Endothelial cell of umbilical vein (primary cell): ENCODE results near the gene OLFM2. TPM values are rescaled to one million over a fixed set of nuclear protein-coding genes. Genes with fewer than 3 reads are reported as not detected.

Source experiments
- BruUV-seq: library from RNA; stranded (reverse); fragments of 400-500 nt; replicated peaks from 2 replicates; lab custom pipeline; 2021; lab: Mats Ljungman, UMichigan
- CTCF ChIA-PET: fragments of 300-600, 350-600 bp; sonication (Branson Sonifier 250); formaldehyde crosslinking; loops from one replicate; lab custom pipeline; 2021; ENCODE audit warnings: antibody characterized with exemption, inconsistent platforms; lab: Charles Lee
- POLR2A ChIA-PET: fragments of 300-600, 350-600 bp; sonication (Branson Sonifier 250); formaldehyde crosslinking; loops from one replicate; lab custom pipeline; 2021; ENCODE audit warnings: antibody characterized with exemption, inconsistent platforms; lab: Charles Lee
- DNase-seq: peaks from one replicate; pipeline ENCODE4 v3.0.0-alpha.2; 2011; ENCODE audit warnings: low read depth, low spot score
- FAIRE-seq: peaks from 2 replicates; lab custom pipeline; 2011; peaks lifted over from hg19 to GRCh38; lab: Jason Lieb, UNC
- H2AFZ ChIP-seq: 2 replicates; pipeline ENCODE4 v1.6.0; 2012; ENCODE audit warnings: low read depth, low read length, control low read depth, inconsistent platforms
- H3K27ac ChIP-seq: 2 replicates; pipeline ENCODE4 v1.5.1; 2011; ENCODE audit warnings: low read depth, mild to moderate bottlenecking, control low read depth, low read length, moderate library complexity; ENCODE audit not compliant: insufficient read depth
- H3K27me3 ChIP-seq, 2 experiments: 2 replicates each; pipeline versions ENCODE4 v1.6.0 to v1.6.1; 2011; ENCODE audit warnings: low read length in 2 of 2, mixed read lengths in 1 of 2; ENCODE audit not compliant: control insufficient read depth in 2 of 2, insufficient read depth in 2 of 2
- H3K36me3 ChIP-seq, 2 experiments: 2 replicates in 1 of 2; 3 replicates in 1 of 2; pipeline ENCODE4 v1.5.1; 2011; ENCODE audit warnings: low read length in 2 of 2, mild to moderate bottlenecking in 1 of 2, moderate library complexity in 1 of 2; ENCODE audit not compliant: control insufficient read depth in 2 of 2, insufficient read depth in 2 of 2; ENCODE audit errors: extremely low read depth in 1 of 2
- H3K4me1 ChIP-seq: 3 replicates; pipeline ENCODE4 v1.5.1; 2011; ENCODE audit warnings: mild to moderate bottlenecking, low read length; ENCODE audit not compliant: control insufficient read depth, insufficient read depth; ENCODE audit errors: extremely low read depth
- H3K4me2 ChIP-seq: 2 replicates; pipeline ENCODE4 v1.6.1; 2011; ENCODE audit warnings: low read length, control low read depth, mixed read lengths; ENCODE audit not compliant: insufficient read depth
- H3K4me3 ChIP-seq, 3 experiments: fragments of 200-600 bp in 1 of 3; sonication (generic), shearing (Covaris generic) in 1 of 3; replicated peaks in 1 of 3; 2 replicates each; pipeline ENCODE4 v1.5.1; 2011 to 2016; ENCODE audit warnings: control low read depth in 3 of 3, low read length in 3 of 3, mild to moderate bottlenecking in 2 of 3, inconsistent platforms in 1 of 3, low read depth in 1 of 3, moderate library complexity in 1 of 3; ENCODE audit not compliant: insufficient read depth in 1 of 3
- H3K79me2 ChIP-seq: 2 replicates; pipeline ENCODE4 v1.6.0; 2012; ENCODE audit warnings: low read length, inconsistent platforms; ENCODE audit not compliant: control insufficient read depth, insufficient read depth
- H3K9ac ChIP-seq: replicated peaks from 2 replicates; pipeline ENCODE3; 2011; ENCODE audit warnings: low read length, control low read depth; ENCODE audit not compliant: insufficient read depth; ENCODE audit errors: extremely low read depth
- H3K9me1 ChIP-seq: replicated peaks from 3 replicates; pipeline ENCODE4 v1.6.0; 2011; ENCODE audit warnings: mild to moderate bottlenecking, low read length; ENCODE audit not compliant: control insufficient read depth, insufficient read depth; ENCODE audit errors: extremely low read depth
- H3K9me3 ChIP-seq: replicated peaks from 2 replicates; pipeline ENCODE4 v1.5.1; 2012; ENCODE audit warnings: low read length, inconsistent platforms; ENCODE audit not compliant: control insufficient read depth, insufficient read depth
- H4K20me1 ChIP-seq: replicated peaks from 2 replicates; pipeline ENCODE3; 2011; ENCODE audit warnings: mild to moderate bottlenecking, low read length; ENCODE audit not compliant: control insufficient read depth, insufficient read depth; ENCODE audit errors: extremely low read depth
- CTCF ChIP-seq, 2 donors: IDR thresholded peaks; 1 replicate in 1 of 2; 2 replicates in 1 of 2; pipeline ENCODE4 v1.5.1; 2011; ENCODE audit warnings: low read length in 2 of 2, mild to moderate bottlenecking in 2 of 2, moderate library complexity in 2 of 2, control low read depth in 1 of 2, inconsistent platforms in 1 of 2, low read depth in 1 of 2; ENCODE audit not compliant: insufficient read depth in 1 of 2; ENCODE audit errors: extremely low read depth in 1 of 2
- EZH2 ChIP-seq: IDR thresholded peaks from 2 replicates; pipeline ENCODE4 v1.6.1; 2012; ENCODE audit warnings: borderline replicate concordance, low read depth, mild to moderate bottlenecking, moderate library complexity, low read length, inconsistent platforms; ENCODE audit not compliant: severe bottlenecking
- FOS ChIP-seq: IDR thresholded peaks from 2 replicates; pipeline ENCODE4 v1.6.1; 2011; ENCODE audit warnings: mild to moderate bottlenecking, low read length, moderate library complexity, borderline replicate concordance; ENCODE audit not compliant: insufficient read depth
- GATA2 ChIP-seq: IDR thresholded peaks from 2 replicates; pipeline ENCODE4 v1.7.0; 2011; ENCODE audit warnings: low read depth, mild to moderate bottlenecking, moderate library complexity, mixed read lengths, low read length; ENCODE audit not compliant: insufficient read length, insufficient read depth
- JUN ChIP-seq: IDR thresholded peaks from 2 replicates; pipeline ENCODE4 v1.6.1; 2011; ENCODE audit warnings: borderline replicate concordance, low read depth; ENCODE audit not compliant: insufficient read length, insufficient read depth
- MAX ChIP-seq: IDR thresholded peaks from 2 replicates; pipeline ENCODE4 v1.6.1; 2011; ENCODE audit not compliant: insufficient read depth, insufficient read length
- MYC ChIP-seq: IDR thresholded peaks from one replicate; pipeline ENCODE4 v1.6.1; 2011; ENCODE audit warnings: mild to moderate bottlenecking, low read depth, low read length
- POLR2A ChIP-seq: IDR thresholded peaks from 2 replicates; pipeline ENCODE4 v1.6.1; 2012; ENCODE audit warnings: low read depth, mild to moderate bottlenecking, control low read depth, low read length
- POLR2AphosphoS5 ChIP-seq: IDR thresholded peaks from 2 replicates; pipeline ENCODE4 v1.6.1; 2012; ENCODE audit warnings: low read depth, mild to moderate bottlenecking, control low read depth, low read length, moderate library complexity; ENCODE audit not compliant: insufficient read depth
- dilution Hi-C: fragments of 300-500 bp; cut with MboI; formaldehyde crosslinking; loops from one replicate; pipeline ENCODE4 v1.15.0; 2019; ENCODE audit warnings: low sequenced_read_pairs; ENCODE audit not compliant: extremely low pct_ligation_motif_present
- intact Hi-C: fragments of 100-400 bp; cut with micrococcal nuclease; formaldehyde crosslinking; loops from one replicate; pipeline ENCODE4 v1.10.0; 2022
- polyA plus RNA-seq, 4 experiments: library from polyadenylated mRNA; depleted of rRNA in 3 of 4; stranded (reverse) in 3 of 4; unstranded in 1 of 4; fragments of >200 nt; gene quantifications; 2 replicates each; pipeline versions ENCODE4 v1.2.1 to v1.2.3, GENCODE V29; 2011 to 2012; ENCODE audit warnings: missing spikeins in 1 of 4
- total RNA-seq: library from RNA; stranded (reverse); gene quantifications from 2 replicates; pipeline ENCODE4 v1.2.3, GENCODE V29; 2021

The OLFM2 gene
- total and polyA plus RNA-seq, 2 donors (not counting 3 experiments of a cell fraction or from before 2014, with no cell fraction given): 0.91 to 1.9 TPM

GRCh38 chr19:9863759-9864158, 72.6 kb downstream of the OLFM2 start:
- CTCF ChIA-PET: interaction anchor here (1.6 kb wide), 1 partner anchor 12 kb away, joined by 4 read pairs; no protein-coding TSS in a partner anchor
- Histone ChIP-seq H3K27me3 (no peaks in the 10 kb centered on the region), H3K9me1 (no peaks in the 10 kb centered on the region), H3K79me2 (no peaks in the 10 kb centered on the region), H4K20me1 (no peaks in the 10 kb centered on the region), H3K4me3 (no peak overlapping the region), H2AFZ (no peak overlapping the region), H3K36me3 (no peaks in the 10 kb centered on the region), H3K27ac (no peak overlapping the region), H3K9ac (no peak overlapping the region), H3K4me2 (no peak overlapping the region), H3K9me3 (no peaks in the 10 kb centered on the region), H3K4me1 (no peaks in the 10 kb centered on the region)
- DNase-seq (no peak), FAIRE-seq (no peak)
- BruUV-seq: no TSS peak
- no peak for TF ChIP-seq GATA2
- TF ChIP-seq POLR2A: no peak
- TF ChIP-seq FOS: no peak
- no peak for TF ChIP-seq POLR2AphosphoS5
- no peak for TF ChIP-seq JUN
- no peak for TF ChIP-seq MAX
- TF ChIP-seq EZH2: no peak
- TF ChIP-seq MYC: no peak
- TF ChIP-seq CTCF (IDR thresholded peaks at IDR 0.05; ENCODE audit: extremely low read depth in 1 of 2, insufficient read depth in 1 of 2, low read depth in 1 of 2, low read length in 2 of 2): no peak
- POLR2A ChIA-PET: no interaction called here
- dilution Hi-C loops: no loop called here
- intact Hi-C loops: no loop called here
